Testis (tissue), 2 donors: ENCODE results near the gene TRABD2A.

Experiments
- CTCF ChIP-seq, 3 experiments: fragments of 450-650 bp in 2 of 3; fragments of 200-600 bp in 1 of 3; sonication (generic) in 1 of 3; IDR thresholded peaks; one replicate each; pipeline ENCODE4 v1.5.1; 2016 to 2019; ENCODE audit warnings: antibody characterized with exemption in 3 of 3, mild to moderate bottlenecking in 2 of 3, moderate library complexity in 1 of 3
- POLR2A ChIP-seq: fragments of 450-650 bp; IDR thresholded peaks from one replicate; pipeline ENCODE4 v1.6.1; 2017; ENCODE audit warnings: antibody characterized with exemption, mild to moderate bottlenecking, moderate library complexity

GRCh38 chr2:84823788-84824187 lies 57.1 kb downstream of the TRABD2A start:
- TF ChIP-seq CTCF (IDR thresholded peaks at IDR 0.05) (no peak), POLR2A (no peak)
